ENCODE data around the gene INPP1. TPM values are rescaled to one million over a fixed set of nuclear protein-coding genes. Genes with fewer than 3 reads are reported as not detected.
"Not testable (repeated sequence)": the region's sequence is repeated elsewhere in the genome, so short reads cannot be mapped to it uniquely, and the experiment has no call there.

The INPP1 gene
- total and polyA plus RNA-seq, 2 of the 8 experiments (the other 6 are each of a cell fraction or from before 2014, with no cell fraction given) = 0.88 to 3.0 TPM

DNA sequence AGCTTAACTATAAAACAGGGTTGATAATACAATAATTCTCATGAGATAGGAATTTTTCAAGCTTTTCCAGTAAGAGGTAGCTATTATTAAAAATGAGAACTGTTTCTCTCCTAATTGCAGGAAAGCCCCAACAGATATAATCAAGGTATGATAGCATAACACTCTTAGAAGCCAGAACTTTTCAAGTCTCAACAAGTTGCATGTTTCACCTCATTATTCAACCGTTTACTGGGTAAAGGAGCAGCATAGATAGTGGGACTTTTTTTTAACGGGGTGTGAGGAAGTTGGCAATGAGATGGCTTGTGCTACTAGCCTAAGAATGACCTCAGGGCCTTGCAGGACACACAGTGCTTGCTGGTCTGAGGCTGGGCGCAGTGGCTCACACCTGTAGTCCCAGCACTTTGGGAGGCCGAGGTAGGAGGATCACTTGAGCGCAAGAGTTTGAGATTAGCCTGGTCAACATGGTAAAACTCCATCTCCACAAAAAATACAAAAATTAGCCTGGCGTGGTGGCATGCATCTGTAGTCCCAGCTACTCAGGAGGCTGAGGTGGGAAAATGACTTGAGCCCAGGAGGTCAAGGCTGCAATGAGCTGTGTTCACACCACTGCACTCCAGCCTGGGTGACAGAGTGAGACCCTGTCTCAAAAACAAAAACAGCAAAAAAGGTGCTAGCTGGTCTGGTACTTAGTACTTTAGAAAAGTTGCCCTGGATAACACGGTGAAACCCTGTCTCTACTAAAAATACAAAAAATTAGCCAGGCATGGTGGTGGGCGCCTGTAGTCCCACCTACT is 15.5 kb downstream of the INPP1 start:
- H3K56ac ChIP-seq (replicated peaks; ENCODE audit: insufficient read length, low read depth, low read length); H2AFZ ChIP-seq (ENCODE audit: low read length); H2BK15ac ChIP-seq (ENCODE audit: low read length); H3K79me1 ChIP-seq (ENCODE audit: low read depth, low read length); H4K91ac ChIP-seq (replicated peaks; ENCODE audit: insufficient read length, low read length); H3K9ac ChIP-seq (replicated peaks in 1 of 4; ENCODE audit: extremely low read depth in 1 of 4, low read depth in 3 of 4, low read length in 3 of 4); H3K14ac ChIP-seq (ENCODE audit: insufficient read length); DNase-seq (ENCODE audit: low read depth in 1 of 2, low spot score in 2 of 2); H3K4me2 ChIP-seq (ENCODE audit: insufficient read depth in 1 of 2, low read depth in 2 of 2, low read length in 2 of 2); H3K9me3 ChIP-seq (ENCODE audit: insufficient read depth in 2 of 2, low read depth in 1 of 2, low read length in 1 of 2); H3K4me3 ChIP-seq (ENCODE audit: extremely low read depth in 1 of 4, insufficient read depth in 2 of 4, low read depth in 3 of 4, low read length in 4 of 4); H2AK5ac ChIP-seq (ENCODE audit: low read depth, low read length); H3K36me3 ChIP-seq (ENCODE audit: control insufficient read depth in 2 of 4, insufficient read depth in 4 of 4, low read length in 3 of 4); H3K27ac ChIP-seq (ENCODE audit: low read depth, low read length); H3K23me2 ChIP-seq (ENCODE audit: low read depth, low read length); H2BK20ac ChIP-seq (ENCODE audit: low read length); H4K5ac ChIP-seq (ENCODE audit: insufficient read length, low read depth, low read length); H3K79me2 ChIP-seq (ENCODE audit: control insufficient read depth in 1 of 2, insufficient read depth in 2 of 2, low read length in 2 of 2); H3K27me3 ChIP-seq (replicated peaks in 1 of 4; ENCODE audit: control insufficient read depth in 3 of 4, extremely low read depth in 1 of 4, insufficient read depth in 3 of 4, low read length in 3 of 4); H4K20me1 ChIP-seq (replicated peaks in 1 of 2; ENCODE audit: control insufficient read depth in 1 of 2, insufficient read depth in 2 of 2, low read length in 2 of 2); H3K23ac ChIP-seq (ENCODE audit: insufficient read length); H3K18ac ChIP-seq (ENCODE audit: extremely low read depth, low read length); H4K8ac ChIP-seq (ENCODE audit: extremely low read depth, insufficient read depth, low read length); H2BK12ac ChIP-seq (ENCODE audit: low read depth, low read length); H2BK120ac ChIP-seq (replicated peaks; ENCODE audit: low read depth, low read length); FAIRE-seq; H3K4me1 ChIP-seq (replicated peaks in 1 of 4; ENCODE audit: control insufficient read depth in 3 of 4, insufficient read depth in 4 of 4, low read length in 3 of 4); POLR2A ChIA-PET (ENCODE audit: partially characterized antibody); H3K4ac ChIP-seq (replicated peaks; ENCODE audit: insufficient read length, low read depth, low read length); H2BK5ac ChIP-seq (ENCODE audit: low read depth, low read length): not testable (repeated sequence)
- CTCF ChIA-PET (ENCODE audit: partially characterized antibody) = interaction anchor here (1.3 to 1.5 kb wide), 3 partner anchors 8 to 14 kb away, joined by 4 to 5 read pairs (median 4); no protein-coding TSS in a partner anchor
- 97% methylated on average over 8 of the region's 8 CpGs; no CpG with 5 or more reads in 1 of the 2 experiments for WGBS, 2 experiments (ENCODE audit: extremely low coverage in 1 of 2, insufficient coverage in 1 of 2, insufficient read length in 1 of 2, insufficient replicate concordance in 2 of 2, low coverage in 1 of 2, low lambda C conversion rate in 2 of 2, missing lambda C conversion rate in 1 of 2)

Measured in H1 (cell line).